Suprapubic skin (tissue), 3 donors: ENCODE results near the gene CDH1.

Experiments
- EP300 ChIP-seq: sonication (generic); formaldehyde crosslinking; IDR thresholded peaks from one replicate; pipeline ENCODE4 v1.6.1; 2017; ENCODE audit warnings: antibody characterized with exemption
- POLR2A ChIP-seq, 2 donors: fragments of 450-650 bp; IDR thresholded peaks; one replicate each; pipeline ENCODE4 v1.6.1; 2017; ENCODE audit warnings: antibody characterized with exemption in 2 of 2, mild to moderate bottlenecking in 2 of 2, moderate library complexity in 2 of 2
- TF ChIP-seq, protein P1 (sequence below), 2 donors: fragments of 200-600 bp in 1 of 2; fragments of 450-650 bp in 1 of 2; sonication (generic) in 1 of 2; IDR thresholded peaks; one replicate each; pipeline ENCODE4 v1.5.1; 2016 to 2019; ENCODE audit warnings: antibody characterized with exemption in 2 of 2, mild to moderate bottlenecking in 1 of 2, moderate library complexity in 1 of 2

DNA sequence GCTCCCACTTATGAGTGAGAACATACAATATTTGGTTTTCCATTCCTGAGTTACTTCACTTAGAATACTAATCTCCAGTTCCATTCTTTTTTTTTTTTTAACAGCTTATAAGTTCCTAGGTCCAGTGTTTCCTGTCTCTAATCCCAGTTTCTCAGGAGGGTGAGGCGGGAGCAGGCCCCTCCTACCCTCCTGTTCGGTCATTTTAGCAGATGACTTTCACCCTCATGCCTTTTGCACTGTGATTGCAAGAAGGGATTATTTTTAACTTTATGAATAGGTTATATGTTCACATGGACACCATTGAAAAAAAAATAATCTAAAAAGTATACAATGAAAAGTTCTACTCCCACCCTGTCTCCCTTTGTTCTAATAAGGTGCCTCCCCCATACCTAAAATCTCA, 47.6 kb downstream of the CDH1 start:
- TF ChIP-seq, protein P1, sequence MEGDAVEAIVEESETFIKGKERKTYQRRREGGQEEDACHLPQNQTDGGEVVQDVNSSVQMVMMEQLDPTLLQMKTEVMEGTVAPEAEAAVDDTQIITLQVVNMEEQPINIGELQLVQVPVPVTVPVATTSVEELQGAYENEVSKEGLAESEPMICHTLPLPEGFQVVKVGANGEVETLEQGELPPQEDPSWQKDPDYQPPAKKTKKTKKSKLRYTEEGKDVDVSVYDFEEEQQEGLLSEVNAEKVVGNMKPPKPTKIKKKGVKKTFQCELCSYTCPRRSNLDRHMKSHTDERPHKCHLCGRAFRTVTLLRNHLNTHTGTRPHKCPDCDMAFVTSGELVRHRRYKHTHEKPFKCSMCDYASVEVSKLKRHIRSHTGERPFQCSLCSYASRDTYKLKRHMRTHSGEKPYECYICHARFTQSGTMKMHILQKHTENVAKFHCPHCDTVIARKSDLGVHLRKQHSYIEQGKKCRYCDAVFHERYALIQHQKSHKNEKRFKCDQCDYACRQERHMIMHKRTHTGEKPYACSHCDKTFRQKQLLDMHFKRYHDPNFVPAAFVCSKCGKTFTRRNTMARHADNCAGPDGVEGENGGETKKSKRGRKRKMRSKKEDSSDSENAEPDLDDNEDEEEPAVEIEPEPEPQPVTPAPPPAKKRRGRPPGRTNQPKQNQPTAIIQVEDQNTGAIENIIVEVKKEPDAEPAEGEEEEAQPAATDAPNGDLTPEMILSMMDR (IDR thresholded peaks at IDR 0.05): no peak
- no peak for TF ChIP-seq POLR2A (IDR thresholded peaks at IDR 0.05)
- TF ChIP-seq EP300: no peak
